ENCODE measurements around the gene CUX1. TPM values are rescaled to one million over a fixed set of nuclear protein-coding genes. Genes with fewer than 3 reads are reported as not detected.

Gene CUX1
- total and polyA plus RNA-seq, 2 of the 13 experiments (the other 11 are each of a cell fraction or from before 2014, with no cell fraction given) = 13.7 to 14.9 TPM

DNA sequence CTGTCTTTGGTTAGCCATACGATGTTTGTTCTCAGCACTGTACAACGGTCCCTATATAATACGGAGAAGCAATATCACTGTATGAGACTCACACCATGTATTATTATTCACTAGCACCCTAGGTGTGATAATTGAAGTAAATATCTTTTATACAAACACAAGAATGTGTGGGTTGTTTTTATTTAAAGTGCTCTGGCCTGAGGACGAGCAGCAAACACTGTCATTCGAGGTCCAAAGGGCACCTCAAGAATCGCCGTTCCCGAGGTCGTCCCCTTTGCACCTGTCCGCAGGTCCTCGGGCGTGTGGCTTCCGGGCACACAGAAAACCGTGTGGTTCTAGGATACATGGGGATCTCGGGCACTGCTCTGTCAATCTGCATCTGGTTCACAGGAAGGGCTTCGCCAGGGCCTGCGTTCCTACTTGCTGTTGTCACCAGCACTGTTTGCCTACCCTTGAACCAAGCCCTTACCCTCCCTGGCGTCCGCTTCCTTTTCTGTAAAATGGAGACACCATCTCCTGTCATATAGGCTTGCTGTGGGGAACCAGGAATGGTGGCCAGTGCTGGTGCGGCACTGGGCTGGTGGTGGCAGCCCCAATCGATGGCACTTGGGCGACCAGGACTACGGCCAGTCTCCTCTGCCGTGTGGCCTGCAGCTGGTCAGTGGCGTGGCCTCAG lies 440.8 kb downstream of the CUX1 start (continued):
- TF ChIP-seq NR2C2 (CRISPR knock-in tag; IDR thresholded peaks at IDR 0.05; ENCODE audit: borderline replicate concordance) = peak; percentile 99
- TF ChIP-seq, protein P1, sequence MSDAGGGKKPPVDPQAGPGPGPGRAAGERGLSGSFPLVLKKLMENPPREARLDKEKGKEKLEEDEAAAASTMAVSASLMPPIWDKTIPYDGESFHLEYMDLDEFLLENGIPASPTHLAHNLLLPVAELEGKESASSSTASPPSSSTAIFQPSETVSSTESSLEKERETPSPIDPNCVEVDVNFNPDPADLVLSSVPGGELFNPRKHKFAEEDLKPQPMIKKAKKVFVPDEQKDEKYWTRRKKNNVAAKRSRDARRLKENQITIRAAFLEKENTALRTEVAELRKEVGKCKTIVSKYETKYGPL (CRISPR knock-in tag; IDR thresholded peaks at IDR 0.05) = no peak; the same call in 1 of the 2 replicates
- TF ChIP-seq, protein P2, sequence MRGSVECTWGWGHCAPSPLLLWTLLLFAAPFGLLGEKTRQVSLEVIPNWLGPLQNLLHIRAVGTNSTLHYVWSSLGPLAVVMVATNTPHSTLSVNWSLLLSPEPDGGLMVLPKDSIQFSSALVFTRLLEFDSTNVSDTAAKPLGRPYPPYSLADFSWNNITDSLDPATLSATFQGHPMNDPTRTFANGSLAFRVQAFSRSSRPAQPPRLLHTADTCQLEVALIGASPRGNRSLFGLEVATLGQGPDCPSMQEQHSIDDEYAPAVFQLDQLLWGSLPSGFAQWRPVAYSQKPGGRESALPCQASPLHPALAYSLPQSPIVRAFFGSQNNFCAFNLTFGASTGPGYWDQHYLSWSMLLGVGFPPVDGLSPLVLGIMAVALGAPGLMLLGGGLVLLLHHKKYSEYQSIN (CRISPR knock-in tag; IDR thresholded peaks at IDR 0.05; ENCODE audit: borderline replicate concordance) = no peak
- peak; percentile 70; the same call in 1 of the 2 replicates for TF ChIP-seq ZNF614 (CRISPR knock-in tag; IDR thresholded peaks at IDR 0.05; ENCODE audit: borderline replicate concordance)
- peak; percentile 94 for TF ChIP-seq ZSCAN29 (CRISPR knock-in tag; conservative IDR thresholded peaks at IDR 0.05)
- no peak for TF ChIP-seq PAWR (CRISPR knock-in tag; IDR thresholded peaks at IDR 0.05; ENCODE audit: borderline replicate concordance)
- TF ChIP-seq ZNF780A (CRISPR knock-in tag; IDR thresholded peaks at IDR 0.05) = 0 out of 2 replicates have a peak, but pooled peaks have one; percentile 55
- TF ChIP-seq, protein P3, sequence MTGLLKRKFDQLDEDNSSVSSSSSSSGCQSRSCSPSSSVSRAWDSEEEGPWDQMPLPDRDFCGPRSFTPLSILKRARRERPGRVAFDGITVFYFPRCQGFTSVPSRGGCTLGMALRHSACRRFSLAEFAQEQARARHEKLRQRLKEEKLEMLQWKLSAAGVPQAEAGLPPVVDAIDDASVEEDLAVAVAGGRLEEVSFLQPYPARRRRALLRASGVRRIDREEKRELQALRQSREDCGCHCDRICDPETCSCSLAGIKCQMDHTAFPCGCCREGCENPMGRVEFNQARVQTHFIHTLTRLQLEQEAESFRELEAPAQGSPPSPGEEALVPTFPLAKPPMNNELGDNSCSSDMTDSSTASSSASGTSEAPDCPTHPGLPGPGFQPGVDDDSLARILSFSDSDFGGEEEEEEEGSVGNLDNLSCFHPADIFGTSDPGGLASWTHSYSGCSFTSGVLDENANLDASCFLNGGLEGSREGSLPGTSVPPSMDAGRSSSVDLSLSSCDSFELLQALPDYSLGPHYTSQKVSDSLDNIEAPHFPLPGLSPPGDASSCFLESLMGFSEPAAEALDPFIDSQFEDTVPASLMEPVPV (CRISPR knock-in tag; IDR thresholded peaks at IDR 0.05) = peak; percentile 45; the same call in 1 of the 2 replicates
- TF ChIP-seq ETV6 (CRISPR knock-in tag; conservative IDR thresholded peaks at IDR 0.05) = no peak
- TF ChIP-seq SOX6 (IDR thresholded peaks at IDR 0.05) = no peak
- TF ChIP-seq SOX6 (CRISPR knock-in tag; IDR thresholded peaks at IDR 0.05) = peak; percentile 90
- TF ChIP-seq ZNF558 (CRISPR knock-in tag; IDR thresholded peaks at IDR 0.05; ENCODE audit: borderline replicate concordance) = no peak
- TF ChIP-seq, protein P4, sequence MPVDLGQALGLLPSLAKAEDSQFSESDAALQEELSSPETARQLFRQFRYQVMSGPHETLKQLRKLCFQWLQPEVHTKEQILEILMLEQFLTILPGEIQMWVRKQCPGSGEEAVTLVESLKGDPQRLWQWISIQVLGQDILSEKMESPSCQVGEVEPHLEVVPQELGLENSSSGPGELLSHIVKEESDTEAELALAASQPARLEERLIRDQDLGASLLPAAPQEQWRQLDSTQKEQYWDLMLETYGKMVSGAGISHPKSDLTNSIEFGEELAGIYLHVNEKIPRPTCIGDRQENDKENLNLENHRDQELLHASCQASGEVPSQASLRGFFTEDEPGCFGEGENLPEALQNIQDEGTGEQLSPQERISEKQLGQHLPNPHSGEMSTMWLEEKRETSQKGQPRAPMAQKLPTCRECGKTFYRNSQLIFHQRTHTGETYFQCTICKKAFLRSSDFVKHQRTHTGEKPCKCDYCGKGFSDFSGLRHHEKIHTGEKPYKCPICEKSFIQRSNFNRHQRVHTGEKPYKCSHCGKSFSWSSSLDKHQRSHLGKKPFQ (CRISPR knock-in tag; IDR thresholded peaks at IDR 0.05; ENCODE audit: insufficient replicate concordance) = no peak
- peak; percentile 82 for TF ChIP-seq PITX1 (CRISPR knock-in tag; IDR thresholded peaks at IDR 0.05)
- TF ChIP-seq ZNF20 (CRISPR knock-in tag; IDR thresholded peaks at IDR 0.05) = no peak
- TF ChIP-seq, protein P5, sequence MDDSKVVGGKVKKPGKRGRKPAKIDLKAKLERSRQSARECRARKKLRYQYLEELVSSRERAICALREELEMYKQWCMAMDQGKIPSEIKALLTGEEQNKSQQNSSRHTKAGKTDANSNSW (CRISPR knock-in tag; IDR thresholded peaks at IDR 0.05; ENCODE audit: borderline replicate concordance) = no peak
- TF ChIP-seq ZNF792 (CRISPR knock-in tag; IDR thresholded peaks at IDR 0.05) = peak; percentile 83; the same call in 1 of the 2 replicates
- TF ChIP-seq ZFP90 (CRISPR knock-in tag; IDR thresholded peaks at IDR 0.05; ENCODE audit: borderline replicate concordance) = peak; percentile 79; the same call in 1 of the 2 replicates
- TF ChIP-seq, protein P6, sequence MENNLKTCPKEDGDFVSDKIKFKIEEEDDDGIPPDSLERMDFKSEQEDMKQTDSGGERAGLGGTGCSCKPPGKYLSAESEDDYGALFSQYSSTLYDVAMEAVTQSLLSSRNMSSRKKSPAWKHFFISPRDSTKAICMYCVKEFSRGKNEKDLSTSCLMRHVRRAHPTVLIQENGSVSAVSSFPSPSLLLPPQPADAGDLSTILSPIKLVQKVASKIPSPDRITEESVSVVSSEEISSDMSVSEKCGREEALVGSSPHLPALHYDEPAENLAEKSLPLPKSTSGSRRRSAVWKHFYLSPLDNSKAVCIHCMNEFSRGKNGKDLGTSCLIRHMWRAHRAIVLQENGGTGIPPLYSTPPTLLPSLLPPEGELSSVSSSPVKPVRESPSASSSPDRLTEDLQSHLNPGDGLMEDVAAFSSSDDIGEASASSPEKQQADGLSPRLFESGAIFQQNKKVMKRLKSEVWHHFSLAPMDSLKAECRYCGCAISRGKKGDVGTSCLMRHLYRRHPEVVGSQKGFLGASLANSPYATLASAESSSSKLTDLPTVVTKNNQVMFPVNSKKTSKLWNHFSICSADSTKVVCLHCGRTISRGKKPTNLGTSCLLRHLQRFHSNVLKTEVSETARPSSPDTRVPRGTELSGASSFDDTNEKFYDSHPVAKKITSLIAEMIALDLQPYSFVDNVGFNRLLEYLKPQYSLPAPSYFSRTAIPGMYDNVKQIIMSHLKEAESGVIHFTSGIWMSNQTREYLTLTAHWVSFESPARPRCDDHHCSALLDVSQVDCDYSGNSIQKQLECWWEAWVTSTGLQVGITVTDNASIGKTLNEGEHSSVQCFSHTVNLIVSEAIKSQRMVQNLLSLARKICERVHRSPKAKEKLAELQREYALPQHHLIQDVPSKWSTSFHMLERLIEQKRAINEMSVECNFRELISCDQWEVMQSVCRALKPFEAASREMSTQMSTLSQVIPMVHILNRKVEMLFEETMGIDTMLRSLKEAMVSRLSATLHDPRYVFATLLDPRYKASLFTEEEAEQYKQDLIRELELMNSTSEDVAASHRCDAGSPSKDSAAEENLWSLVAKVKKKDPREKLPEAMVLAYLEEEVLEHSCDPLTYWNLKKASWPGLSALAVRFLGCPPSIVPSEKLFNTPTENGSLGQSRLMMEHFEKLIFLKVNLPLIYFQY (CRISPR knock-in tag; IDR thresholded peaks at IDR 0.05; ENCODE audit: borderline replicate concordance) = peak; percentile 71; the same call in 1 of the 2 replicates
